K562 (cell line): ENCODE measurements around the gene FARP1. TPM values are rescaled to one million over a fixed set of nuclear protein-coding genes. Genes with fewer than 3 reads are reported as not detected.

Experiments used
- ATAC-seq: fragments of 200-7000 bp; cut with Tn5 transposase; 3 replicates; pipeline ENCODE4 v1.9.1; 2020; ENCODE audit warnings: moderate library complexity
- BruUV-seq: library from RNA; stranded (reverse); fragments of 400-500 nt; replicated peaks from 2 replicates; lab custom pipeline; 2021; lab: Mats Ljungman, UMichigan
- CTCF ChIA-PET: fragments of 300-600 bp; formaldehyde crosslinking; extraction: SDS; loops from one replicate; lab custom pipeline; 2021; ENCODE audit warnings: low intra/inter-chr PET ratio; lab: Yijun Ruan, JAX
- POLR2A ChIA-PET: fragments of 300-600, 350-650 bp; sonication (Branson Sonifier 250); formaldehyde crosslinking; extraction: SDS; loops from one replicate; lab custom pipeline; 2021; ENCODE audit warnings: antibody characterized with exemption, inconsistent platforms; lab: Yijun Ruan, JAX
- DNase-seq, 4 experiments: peaks; one replicate each; pipeline versions ENCODE4 v3.0.0 to v3.0.0-alpha.2; 2011 to 2018; ENCODE audit warnings: low spot score in 3 of 4, mixed read lengths in 3 of 4; ENCODE audit errors: extremely low read depth in 1 of 4
- FAIRE-seq: peaks from 2 replicates; lab custom pipeline; 2011; peaks lifted over from hg19 to GRCh38; lab: Jason Lieb, UNC
- H2AFZ ChIP-seq: 2 replicates; pipeline ENCODE4 v1.6.0; 2011; ENCODE audit warnings: low read depth, low read length, control low read depth, inconsistent platforms
- H3K27ac ChIP-seq: fragments of 200-600 bp; 3 replicates; pipeline ENCODE4 v1.8.0; 2011; ENCODE audit warnings: low read depth, mild to moderate bottlenecking, control low read depth, inconsistent platforms, low read length, moderate library complexity, mixed read lengths; ENCODE audit errors: extremely low read depth
- H3K27me3 ChIP-seq, 2 experiments: fragments of 300-600 bp in 1 of 2; 2 replicates in 1 of 2; 3 replicates in 1 of 2; pipeline versions ENCODE4 v1.6.0 to v1.8.0; 2011; ENCODE audit warnings: inconsistent platforms in 2 of 2, low read length in 2 of 2, mild to moderate bottlenecking in 1 of 2, mixed read lengths in 1 of 2, moderate library complexity in 1 of 2; ENCODE audit not compliant: control insufficient read depth in 2 of 2, insufficient read depth in 2 of 2
- H3K36me3 ChIP-seq: fragments of 300-600 bp; 3 replicates; pipeline ENCODE4 v1.8.0; 2011; ENCODE audit warnings: mild to moderate bottlenecking, low read length, inconsistent platforms; ENCODE audit not compliant: control insufficient read depth, insufficient read depth
- H3K4me1 ChIP-seq, 2 experiments: fragments of 200-600 bp in 1 of 2; replicated peaks in 1 of 2; 2 replicates in 1 of 2; 3 replicates in 1 of 2; pipeline versions ENCODE4 v1.5.1 to v1.8.0; 2011; ENCODE audit warnings: inconsistent platforms in 2 of 2, low read length in 2 of 2, mild to moderate bottlenecking in 1 of 2, mixed read lengths in 1 of 2, moderate library complexity in 1 of 2; ENCODE audit not compliant: control insufficient read depth in 2 of 2, insufficient read depth in 2 of 2
- H3K4me2 ChIP-seq: 2 replicates; pipeline ENCODE4 v1.6.1; 2011; ENCODE audit warnings: low read length, control low read depth, inconsistent platforms, mixed read lengths; ENCODE audit not compliant: insufficient read depth
- H3K4me3 ChIP-seq: fragments of 200-600 bp; sonication (generic), shearing (Covaris generic); 2 replicates; pipeline ENCODE4 v1.5.1; 2016; ENCODE audit warnings: control low read depth, inconsistent platforms
- H3K79me2 ChIP-seq: fragments of 200-600 bp; 3 replicates; pipeline ENCODE4 v1.8.0; 2011; ENCODE audit warnings: low read length, inconsistent platforms; ENCODE audit not compliant: control insufficient read depth, insufficient read depth
- H3K9ac ChIP-seq, 2 experiments: 2 replicates each; pipeline versions ENCODE4 v1.6.0 to v1.6.1; 2011; ENCODE audit warnings: low read depth in 2 of 2, low read length in 2 of 2, control low read depth in 1 of 2, inconsistent platforms in 1 of 2, mild to moderate bottlenecking in 1 of 2, mixed read lengths in 1 of 2; ENCODE audit not compliant: insufficient read depth in 1 of 2
- H3K9me1 ChIP-seq: one replicate; pipeline ENCODE4 v1.6.0; 2011; ENCODE audit warnings: inconsistent platforms, mild to moderate bottlenecking, low read length, moderate library complexity; ENCODE audit not compliant: control insufficient read depth, insufficient read depth
- H3K9me3 ChIP-seq: replicated peaks from 2 replicates; pipeline ENCODE4 v1.5.1; 2011; ENCODE audit warnings: low read depth, low read length, inconsistent platforms; ENCODE audit not compliant: control insufficient read depth, insufficient read depth
- H4K20me1 ChIP-seq: replicated peaks from 2 replicates; pipeline ENCODE4 v1.6.1; 2011; ENCODE audit warnings: low read length, inconsistent platforms, mixed read lengths; ENCODE audit not compliant: control insufficient read depth, insufficient read depth
- GABPB1 ChIP-seq: sonication (generic); formaldehyde crosslinking; IDR thresholded peaks from 2 replicates; pipeline ENCODE4 v1.8.0; 2022; ENCODE audit warnings: mild to moderate bottlenecking, missing genetic modification reagents
- TCF3 ChIP-seq: sonication (generic); formaldehyde crosslinking; IDR thresholded peaks from 2 replicates; pipeline ENCODE4 v1.4.0; 2020; ENCODE audit warnings: mild to moderate bottlenecking, missing genetic modification reagents
- ZNF184 ChIP-seq: sonication (generic); formaldehyde crosslinking; IDR thresholded peaks from 2 replicates; pipeline ENCODE4 v1.5.0; 2020; ENCODE audit warnings: missing genetic modification reagents
- ZNF551 ChIP-seq: fragments of 250-450 bp; sonication (Bioruptor Pico); IDR thresholded peaks from 2 replicates; pipeline ENCODE4 v1.5.0; 2021; ENCODE audit warnings: mild to moderate bottlenecking, moderate library complexity
- whole genome bisulfite sequencing: fragments of 100-300 bp; shearing (Covaris generic); methylation state at CpG from one replicate; pipeline ENCODE4 v1.1.6; 2016; ENCODE audit warnings: low coverage, mixed read lengths; ENCODE audit not compliant: insufficient coverage; ENCODE audit errors: missing lambda C conversion rate; 5-methylcytosine and 5-hydroxymethylcytosine counted together
- in situ Hi-C: fragments of 300-500 bp; cut with MboI; formaldehyde crosslinking; loops from 4 replicates; pipeline ENCODE4 v1.15.0; 2018; ENCODE audit warnings: inconsistent platforms, mixed read lengths
- intact Hi-C: fragments of 100-400 bp; cut with micrococcal nuclease; formaldehyde crosslinking; loops from 2 replicates; pipeline ENCODE4 v1.14.2; 2022
- polyA plus RNA-seq, 8 experiments: library from polyadenylated mRNA; depleted of rRNA in 4 of 8; stranded (reverse) in 5 of 8; unstranded in 3 of 8; fragments of >200 nt; fragmentation: Nextera tagmentation in 2 of 8; fragmentation: Illumina TruSeq in 1 of 8; extraction: Ambion mirVana in 2 of 8; extraction: Trizol in 1 of 8; gene quantifications; 2 replicates each; pipeline versions ENCODE4 v1.2.1 to v1.2.3, GENCODE V29; 2011 to 2014; ENCODE audit warnings: inconsistent platforms in 1 of 8, missing spikeins in 1 of 8
- total RNA-seq, 7 experiments: library from RNA; depleted of rRNA in 6 of 7; stranded (reverse); fragments of >200 nt in 6 of 7; fragmentation: Illumina TruSeq in 2 of 7; extraction: Trizol in 2 of 7; gene quantifications; 2 replicates each; pipeline versions ENCODE4 v1.2.1 to v1.2.3, GENCODE V29; 2011 to 2021; ENCODE audit warnings: low replicate concordance in 1 of 7
- TF ChIP-seq, protein P1 (sequence below): sonication (generic); formaldehyde crosslinking; IDR thresholded peaks from 2 replicates; pipeline ENCODE4 v1.8.0; 2022; ENCODE audit warnings: mild to moderate bottlenecking, missing genetic modification reagents

FARP1 gene
- total and polyA plus RNA-seq, 9 of the 15 experiments (the other 6 are each of a cell fraction or from before 2014, with no cell fraction given), result 0.03 to 0.29 (median 0.05) TPM; not detected in 3

DNA sequence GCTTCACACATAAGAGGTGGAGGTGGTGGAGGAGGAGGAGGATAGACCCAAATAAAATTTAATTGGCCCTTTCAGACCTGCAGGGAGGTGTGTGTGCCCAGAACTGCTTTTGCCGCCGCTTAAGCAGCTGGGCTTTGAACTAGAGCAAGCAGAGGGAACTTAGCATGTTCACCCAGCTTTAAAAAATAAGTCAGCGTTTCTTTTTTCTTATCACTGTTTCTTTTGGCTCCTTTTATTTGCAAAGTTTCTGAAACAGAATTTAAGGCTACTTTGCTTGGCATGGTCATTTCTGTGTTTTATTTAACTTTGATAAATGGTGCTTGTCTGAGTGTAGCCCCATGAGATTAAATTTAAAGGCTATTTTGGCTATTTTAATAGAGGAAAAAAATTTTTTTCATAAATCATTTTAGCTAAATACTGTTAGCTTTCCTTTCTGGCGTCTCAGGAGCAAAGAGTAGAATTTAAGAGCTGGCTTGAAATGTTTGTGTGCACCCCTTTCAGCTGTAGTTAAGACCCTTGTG lies 77.4 kb downstream of the FARP1 start (continued):
- TF ChIP-seq, protein P1, sequence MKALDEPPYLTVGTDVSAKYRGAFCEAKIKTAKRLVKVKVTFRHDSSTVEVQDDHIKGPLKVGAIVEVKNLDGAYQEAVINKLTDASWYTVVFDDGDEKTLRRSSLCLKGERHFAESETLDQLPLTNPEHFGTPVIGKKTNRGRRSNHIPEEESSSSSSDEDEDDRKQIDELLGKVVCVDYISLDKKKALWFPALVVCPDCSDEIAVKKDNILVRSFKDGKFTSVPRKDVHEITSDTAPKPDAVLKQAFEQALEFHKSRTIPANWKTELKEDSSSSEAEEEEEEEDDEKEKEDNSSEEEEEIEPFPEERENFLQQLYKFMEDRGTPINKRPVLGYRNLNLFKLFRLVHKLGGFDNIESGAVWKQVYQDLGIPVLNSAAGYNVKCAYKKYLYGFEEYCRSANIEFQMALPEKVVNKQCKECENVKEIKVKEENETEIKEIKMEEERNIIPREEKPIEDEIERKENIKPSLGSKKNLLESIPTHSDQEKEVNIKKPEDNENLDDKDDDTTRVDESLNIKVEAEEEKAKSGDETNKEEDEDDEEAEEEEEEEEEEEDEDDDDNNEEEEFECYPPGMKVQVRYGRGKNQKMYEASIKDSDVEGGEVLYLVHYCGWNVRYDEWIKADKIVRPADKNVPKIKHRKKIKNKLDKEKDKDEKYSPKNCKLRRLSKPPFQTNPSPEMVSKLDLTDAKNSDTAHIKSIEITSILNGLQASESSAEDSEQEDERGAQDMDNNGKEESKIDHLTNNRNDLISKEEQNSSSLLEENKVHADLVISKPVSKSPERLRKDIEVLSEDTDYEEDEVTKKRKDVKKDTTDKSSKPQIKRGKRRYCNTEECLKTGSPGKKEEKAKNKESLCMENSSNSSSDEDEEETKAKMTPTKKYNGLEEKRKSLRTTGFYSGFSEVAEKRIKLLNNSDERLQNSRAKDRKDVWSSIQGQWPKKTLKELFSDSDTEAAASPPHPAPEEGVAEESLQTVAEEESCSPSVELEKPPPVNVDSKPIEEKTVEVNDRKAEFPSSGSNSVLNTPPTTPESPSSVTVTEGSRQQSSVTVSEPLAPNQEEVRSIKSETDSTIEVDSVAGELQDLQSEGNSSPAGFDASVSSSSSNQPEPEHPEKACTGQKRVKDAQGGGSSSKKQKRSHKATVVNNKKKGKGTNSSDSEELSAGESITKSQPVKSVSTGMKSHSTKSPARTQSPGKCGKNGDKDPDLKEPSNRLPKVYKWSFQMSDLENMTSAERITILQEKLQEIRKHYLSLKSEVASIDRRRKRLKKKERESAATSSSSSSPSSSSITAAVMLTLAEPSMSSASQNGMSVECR (CRISPR knock-in tag), result no peak
- TF ChIP-seq, all 486 proteins: peak for 0

DNA sequence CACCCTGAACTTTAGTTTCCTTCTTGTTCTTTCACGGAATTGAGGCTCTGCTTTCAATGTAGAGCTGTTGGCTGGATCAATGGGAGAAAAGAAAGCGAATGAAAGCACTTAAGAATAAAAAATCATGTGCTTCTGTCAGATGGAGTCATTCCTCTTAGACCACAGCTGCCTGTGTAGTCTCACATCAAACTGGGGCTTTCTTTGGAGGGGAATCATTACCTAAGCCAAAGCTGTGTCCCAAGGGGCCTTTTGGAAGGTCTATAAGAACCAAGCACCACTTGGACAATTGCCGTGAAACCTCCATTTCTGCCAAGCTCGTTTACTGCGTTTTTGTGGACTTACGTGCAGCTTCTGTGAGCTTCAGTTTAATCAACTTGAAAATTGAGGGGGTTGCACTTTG lies 78.3 kb downstream of the FARP1 start:
- Histone ChIP-seq H3K4me2 (no peak overlapping the region), H2AFZ (no peak overlapping the region), H4K20me1 (no peaks in the 10 kb centered on the region; the same call in 1 of the 2 replicates), H3K9ac (no peak overlapping the region), H3K79me2 (no peaks in the 10 kb centered on the region), H3K36me3 (no peaks in the 10 kb centered on the region), H3K9me3 (no peaks in the 10 kb centered on the region), H3K4me3 (no peak overlapping the region), H3K27me3 (peaks cover 8 to 36% of the 10 kb centered on the region in 2 experiments; a peak in 4 of 5 replicates), H3K27ac (no peak overlapping the region), H3K4me1 (peaks cover 0 to 4% of the 10 kb centered on the region in 2 experiments; a peak in 3 of 5 replicates), H3K9me1 (no peaks in the 10 kb centered on the region)
- in situ Hi-C loops, result no loop called here
- POLR2A ChIA-PET, result interaction anchor here (0.6 kb wide), 1 partner anchor 51 kb away, joined by 3 read pairs; no protein-coding TSS in a partner anchor
- intact Hi-C loops, result no loop called here
- CTCF ChIA-PET, result no interaction called here
- ATAC-seq, result no peak
- BruUV-seq, result no TSS peak
- no peak for FAIRE-seq
- WGBS, result 2% methylated on average over 6 of the region's 6 CpGs
- DNase-seq, result no peak
- TF ChIP-seq GABPB1 (no peak), ZNF184 (CRISPR knock-in tag) (no peak), TCF3 (CRISPR knock-in tag) (no peak), ZNF551 (CRISPR knock-in tag) (no peak)
